Activated CD8-positive, alpha-beta memory T cell treated with anti-CD3 and anti-CD28 coated beads for 4 hours (primary cell): Measurements from ENCODE around the gene PLD1.
"Not testable (repeated sequence)": the region's sequence is repeated elsewhere in the genome, so short reads cannot be mapped to it uniquely, and the experiment has no call there.

Experiments
- DNase-seq, 2 donors: peaks; one replicate each; pipeline ENCODE4 v3.0.0-alpha.2; 2020; ENCODE audit warnings: low read depth in 2 of 2

Gene PLD1

DNA sequence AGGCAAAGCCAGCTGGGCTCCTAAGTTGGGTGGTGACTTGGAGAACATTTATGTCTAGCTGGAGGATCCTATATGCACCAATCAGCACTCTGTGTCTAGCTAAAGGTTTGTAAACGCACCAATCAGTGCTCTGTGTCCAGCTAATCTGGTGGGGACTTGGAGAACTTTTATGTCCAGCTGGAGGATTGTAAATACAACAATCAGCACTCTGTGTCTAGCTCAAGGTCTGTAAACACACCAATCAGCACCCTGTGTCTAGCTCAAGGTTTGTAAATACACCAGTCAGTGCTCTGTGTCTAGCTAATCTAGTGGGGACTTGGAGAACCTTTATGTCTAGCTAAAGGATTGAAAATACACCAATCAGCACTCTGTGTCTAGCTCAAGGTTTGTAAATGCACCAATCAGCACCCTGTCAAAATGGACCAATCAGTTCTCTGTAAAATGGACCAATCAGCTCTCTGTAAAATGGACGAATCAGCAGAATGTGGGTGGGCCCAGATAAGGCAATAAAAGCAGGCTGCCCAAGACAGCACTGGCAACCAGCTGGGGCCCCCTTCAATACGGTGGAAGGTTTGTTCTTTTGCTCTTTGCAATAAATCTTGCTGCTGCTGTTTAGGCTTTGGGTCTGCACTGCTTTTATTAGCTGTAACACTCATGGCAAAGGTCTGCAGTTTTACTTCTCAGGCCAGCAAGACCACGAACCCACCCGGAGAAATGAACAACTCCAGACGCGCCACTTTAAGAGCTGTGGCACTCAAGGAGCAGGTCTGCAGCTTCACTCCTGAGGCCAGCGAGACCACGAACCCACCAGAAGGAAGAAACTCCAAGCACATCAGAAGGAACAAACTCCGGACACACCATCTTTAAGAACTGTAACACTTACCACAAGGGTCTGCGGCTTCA is 63.7 kb downstream of the PLD1 start:
- DNase-seq: not testable (repeated sequence)

DNA sequence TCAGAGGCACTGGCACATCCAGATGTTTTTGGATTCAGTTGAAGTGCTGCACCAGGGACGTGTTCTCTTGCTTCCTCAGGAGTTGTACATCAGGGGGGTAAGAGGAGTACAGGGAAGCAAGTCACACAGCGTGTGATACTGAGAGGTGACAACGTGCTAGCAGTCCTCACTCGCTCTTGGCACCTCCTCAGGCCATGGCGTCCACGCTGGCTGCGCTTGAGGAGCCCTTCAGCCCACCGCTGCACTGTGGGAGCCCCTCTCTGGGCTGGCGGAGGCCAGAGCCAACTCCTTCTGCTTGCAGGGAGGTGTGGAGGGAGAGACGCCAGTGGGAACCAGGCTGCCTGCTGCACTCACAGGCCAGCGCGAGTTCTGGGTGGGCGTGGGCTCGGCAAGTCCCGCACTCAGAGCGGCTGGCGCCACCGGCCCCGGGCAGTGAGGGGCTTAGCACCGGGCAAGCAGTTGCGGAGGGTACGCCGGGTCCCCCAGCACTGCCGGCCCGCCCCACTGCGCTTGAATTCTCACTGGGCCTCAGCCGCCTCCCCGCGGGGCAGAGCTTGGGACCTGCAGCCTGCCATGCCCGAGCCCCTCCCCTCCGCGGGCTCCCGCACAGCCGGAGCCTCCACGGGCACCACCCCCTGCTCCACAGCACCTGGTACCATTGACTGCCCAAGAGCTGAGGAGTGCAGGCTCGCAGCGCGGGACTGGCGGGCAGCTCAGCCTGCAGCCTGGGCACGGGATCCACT is 64.5 kb downstream of the PLD1 start:
- DNase-seq: no peak

DNA sequence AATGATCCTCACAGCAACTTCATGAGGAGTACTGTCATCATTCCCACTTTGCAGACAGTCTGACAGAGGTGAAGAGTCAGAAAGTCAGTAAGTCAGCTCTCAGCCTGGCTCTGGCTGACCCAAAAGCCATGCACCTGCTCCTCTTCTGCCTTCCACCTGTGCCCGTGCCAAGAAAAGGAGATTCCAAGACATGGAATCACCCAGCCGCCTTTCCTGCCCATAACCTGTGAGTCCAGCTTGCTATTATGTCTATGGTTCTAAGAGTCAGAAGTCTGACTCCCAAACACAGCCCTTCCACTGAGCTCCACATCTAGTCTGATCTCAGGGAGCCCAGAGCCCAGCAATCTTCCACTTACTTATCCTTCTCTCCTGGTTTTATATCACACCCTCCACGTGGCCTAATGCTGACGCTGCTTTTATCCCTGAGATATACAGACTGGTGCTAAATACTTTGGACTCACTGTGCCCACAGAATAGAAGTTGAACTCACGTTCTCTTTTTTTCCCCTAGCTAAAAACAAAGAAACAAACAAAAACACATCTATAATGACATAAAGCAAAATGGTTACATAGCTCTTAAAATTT is 66.0 kb downstream of the PLD1 start:
- no peak for DNase-seq

DNA sequence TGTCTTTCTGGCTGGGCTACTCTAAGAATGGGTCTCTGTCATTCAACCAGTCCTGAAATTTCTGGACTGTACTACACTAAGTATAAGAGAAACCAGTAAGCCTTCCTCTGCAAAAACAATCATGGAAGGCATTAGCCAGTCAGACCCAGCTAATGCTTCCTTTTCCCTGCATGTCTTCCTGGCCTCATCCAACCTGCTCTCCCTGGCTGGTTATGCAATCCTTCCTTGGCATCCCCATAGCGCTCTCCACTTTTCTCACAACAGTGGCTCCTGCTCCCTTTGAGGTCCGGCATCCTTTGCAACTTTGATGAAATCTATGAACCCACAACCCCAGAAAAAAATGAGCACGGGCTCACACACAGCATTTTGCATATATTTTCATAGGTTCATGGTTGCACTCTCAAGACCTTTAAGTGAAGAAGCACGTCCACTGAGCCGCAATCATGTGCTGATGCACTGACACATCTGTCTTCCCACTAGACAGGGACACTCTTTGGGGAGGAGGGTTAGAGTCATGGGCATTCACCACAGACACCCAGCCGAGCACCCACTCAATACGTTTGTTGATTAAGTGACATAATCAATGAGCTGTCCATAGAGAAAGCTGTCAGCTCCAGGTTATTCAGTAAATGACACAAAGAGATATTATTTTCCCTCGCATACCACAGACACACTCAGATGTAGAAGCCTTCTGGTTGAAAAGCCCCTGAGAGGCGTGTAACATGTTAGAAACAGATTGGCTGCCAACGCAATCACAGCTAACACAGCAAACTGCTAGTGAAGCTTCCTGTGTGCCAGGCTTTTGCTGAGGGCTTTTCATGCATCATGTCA is 66.7 kb downstream of the PLD1 start:
- no peak for DNase-seq

DNA sequence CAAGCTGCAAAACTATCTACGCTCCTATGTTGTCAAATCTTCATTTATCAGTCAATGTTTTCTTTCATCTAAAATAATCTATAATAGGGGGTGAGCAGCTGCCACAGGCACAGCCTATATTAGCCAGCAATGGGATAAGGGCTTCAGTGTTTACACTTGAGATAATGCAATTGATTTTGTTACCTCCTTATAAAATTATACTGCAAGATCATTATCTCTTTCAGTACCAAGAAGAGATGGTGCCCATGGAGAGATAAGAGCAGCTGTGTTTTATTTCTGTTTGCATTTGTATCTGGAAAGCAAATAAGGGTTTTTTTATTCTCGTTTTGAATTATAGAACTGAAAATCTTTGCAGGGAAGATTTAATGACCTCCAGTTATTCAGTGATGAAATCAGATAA is 68.9 kb downstream of the PLD1 start:
- no peak for DNase-seq

DNA sequence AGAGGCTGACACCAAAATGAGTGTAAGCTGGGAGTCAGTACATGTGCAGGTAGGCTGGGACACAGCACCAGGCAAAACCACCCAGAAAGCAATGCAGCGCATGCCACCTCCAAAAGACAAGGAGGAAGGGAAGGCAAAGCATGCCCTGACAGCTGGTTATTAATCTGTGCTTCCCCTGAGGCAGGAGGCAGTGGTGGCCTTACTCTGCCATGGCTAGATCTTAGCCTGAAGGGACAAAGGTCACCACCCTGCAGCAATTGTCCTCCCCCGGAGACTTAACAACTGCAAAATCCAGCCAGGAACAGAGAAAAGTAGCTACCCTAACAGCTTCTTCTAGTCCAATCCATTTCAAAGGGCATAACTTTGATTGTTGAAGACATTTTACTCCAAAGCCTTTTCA is 73.7 kb downstream of the PLD1 start:
- DNase-seq: no peak

DNA sequence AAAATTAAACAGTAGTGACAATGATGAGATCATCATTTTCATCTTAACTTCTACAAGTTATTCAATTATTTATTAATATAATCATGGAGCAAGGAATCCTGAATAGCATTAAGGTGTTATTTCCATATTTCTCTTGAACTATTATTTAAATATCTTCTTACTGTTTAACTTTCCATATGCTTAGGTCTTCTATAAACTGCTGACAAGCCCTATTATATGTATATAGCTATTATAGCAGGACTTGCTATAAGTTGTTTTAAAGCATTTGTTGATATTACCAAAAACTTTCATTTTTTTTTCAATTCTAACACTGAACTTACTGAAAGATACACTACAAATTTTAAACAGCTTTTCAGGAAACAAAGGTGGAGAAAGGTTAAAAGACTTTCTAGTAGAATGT is 76.7 kb downstream of the PLD1 start:
- DNase-seq: no peak

DNA sequence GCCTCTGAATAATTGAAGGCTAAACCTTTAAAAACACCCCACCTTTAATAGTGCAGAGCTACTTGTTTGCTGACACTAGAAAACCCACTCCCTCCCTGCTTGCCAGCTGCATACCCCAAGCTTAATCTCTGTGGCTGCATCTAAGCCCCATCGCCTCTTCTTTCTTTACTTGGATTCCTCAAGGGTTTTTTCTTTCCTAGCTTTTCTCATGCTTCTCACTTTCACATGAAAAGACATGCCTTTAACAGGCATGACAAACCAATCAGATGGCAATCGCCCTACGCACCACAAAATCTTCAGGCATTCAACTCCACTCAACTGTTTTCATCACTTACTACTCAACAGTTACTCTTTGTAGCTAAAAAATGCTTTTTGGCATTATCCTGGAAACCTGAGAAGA is 77.5 kb downstream of the PLD1 start:
- no peak for DNase-seq

DNA sequence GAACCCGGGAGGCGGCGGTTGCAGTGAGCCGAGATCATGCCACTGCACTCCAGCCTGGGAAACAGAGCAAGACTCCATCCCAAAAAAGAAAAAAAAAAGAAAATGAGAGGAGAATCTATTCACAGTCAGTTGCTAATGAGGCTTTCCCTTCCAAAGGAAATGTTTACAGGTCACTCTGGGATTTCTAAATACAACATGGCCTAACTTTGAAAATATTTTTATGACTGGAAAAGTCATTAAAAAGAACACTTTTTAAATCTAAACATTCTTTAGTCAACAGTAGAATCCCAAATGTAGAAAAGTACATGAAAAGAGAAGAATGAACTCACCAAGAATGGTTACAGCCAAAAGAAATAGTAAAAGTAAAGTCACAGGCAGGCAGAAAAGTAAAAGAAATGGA is 78.6 kb downstream of the PLD1 start:
- no peak for DNase-seq

DNA sequence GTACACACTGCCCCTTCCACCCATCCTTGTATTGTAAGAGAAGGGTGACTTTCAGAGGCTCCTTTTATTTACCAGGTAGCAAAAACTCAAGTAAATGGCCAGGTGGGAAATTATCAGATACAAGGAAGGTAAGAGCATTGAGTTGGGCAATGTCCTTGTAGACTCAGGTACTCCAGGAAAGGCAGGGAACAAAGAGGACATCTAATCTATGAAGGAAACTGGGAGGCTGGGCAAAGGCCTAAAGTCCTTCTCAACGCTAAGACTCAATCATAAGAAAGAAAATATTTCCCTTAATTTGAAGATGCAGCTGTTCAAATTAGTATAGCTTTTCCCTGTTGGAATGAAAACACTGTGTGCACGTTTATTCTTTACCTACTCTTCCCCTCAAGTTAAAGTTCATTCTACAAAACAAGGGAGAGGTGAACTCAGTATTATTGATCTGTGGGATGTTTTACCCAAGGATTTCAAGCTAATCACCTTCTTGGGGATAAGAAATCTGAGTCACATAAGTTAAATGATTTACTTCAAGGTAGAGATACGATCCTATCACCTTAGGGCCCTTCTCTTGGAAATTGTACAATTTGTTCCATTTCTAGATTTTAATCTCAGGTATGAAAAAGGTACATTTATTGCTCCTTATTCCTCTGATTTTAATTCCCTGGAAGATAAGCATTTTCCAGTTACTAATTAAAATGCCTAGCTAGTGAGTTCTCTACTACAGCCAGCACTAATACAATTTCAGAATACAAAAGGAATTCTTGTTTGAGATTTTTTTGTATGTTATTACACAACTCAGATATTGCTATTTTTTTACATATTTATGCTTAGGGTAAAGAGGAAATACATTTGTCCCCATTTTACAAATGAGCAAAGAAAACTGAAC is 80.6 kb downstream of the PLD1 start:
- DNase-seq: no peak

DNA sequence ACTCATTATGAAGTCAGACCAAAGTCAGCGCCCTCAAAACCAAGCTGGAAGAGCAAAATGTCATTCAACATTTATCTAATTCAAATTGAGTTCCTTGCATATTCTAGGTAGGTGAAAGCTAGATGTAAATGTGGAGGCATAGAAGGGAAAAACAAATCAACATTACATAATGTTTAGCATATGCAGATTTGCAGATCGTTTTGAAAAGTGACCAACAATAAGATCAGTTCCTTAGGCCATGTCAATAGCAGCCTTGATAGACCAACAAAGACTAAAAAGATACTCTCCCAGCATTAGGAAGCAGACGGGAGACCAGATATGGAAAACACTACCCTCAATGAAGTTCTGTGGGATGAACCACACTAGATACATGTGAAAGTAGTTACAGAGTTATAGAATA is 83.0 kb downstream of the PLD1 start:
- DNase-seq: no peak

DNA sequence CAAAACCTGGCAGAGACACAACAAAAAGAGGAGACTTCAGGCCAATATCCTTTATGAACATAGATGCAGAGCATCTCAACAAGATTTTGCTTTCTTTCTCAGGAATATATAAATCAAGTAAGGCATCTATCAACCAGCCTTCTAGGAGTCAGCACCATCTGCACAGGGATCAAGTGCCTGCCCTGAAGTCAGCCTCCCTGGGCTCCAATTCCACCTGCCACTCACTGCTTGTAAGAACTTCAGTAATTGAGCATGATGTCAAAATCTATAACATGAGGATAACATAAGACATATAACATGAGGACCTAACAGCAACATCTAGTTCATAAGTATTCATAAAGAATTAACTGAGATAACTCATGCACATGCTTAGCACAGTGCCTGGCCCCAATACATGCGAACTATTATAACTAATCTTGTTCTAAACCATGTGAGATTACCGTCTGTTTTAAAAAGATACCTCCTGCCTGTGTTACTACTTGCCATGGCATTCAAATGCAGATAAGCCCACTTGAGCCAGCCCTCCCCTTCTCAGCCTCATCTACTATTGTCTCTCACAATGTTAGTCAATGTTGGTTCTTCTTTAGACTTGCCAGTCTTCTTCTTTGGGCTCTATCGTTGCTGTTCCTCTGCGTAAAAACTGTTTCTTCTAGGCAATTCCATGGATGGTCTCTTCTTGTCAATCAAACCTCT is 91.6 kb downstream of the PLD1 start:
- no peak for DNase-seq

DNA sequence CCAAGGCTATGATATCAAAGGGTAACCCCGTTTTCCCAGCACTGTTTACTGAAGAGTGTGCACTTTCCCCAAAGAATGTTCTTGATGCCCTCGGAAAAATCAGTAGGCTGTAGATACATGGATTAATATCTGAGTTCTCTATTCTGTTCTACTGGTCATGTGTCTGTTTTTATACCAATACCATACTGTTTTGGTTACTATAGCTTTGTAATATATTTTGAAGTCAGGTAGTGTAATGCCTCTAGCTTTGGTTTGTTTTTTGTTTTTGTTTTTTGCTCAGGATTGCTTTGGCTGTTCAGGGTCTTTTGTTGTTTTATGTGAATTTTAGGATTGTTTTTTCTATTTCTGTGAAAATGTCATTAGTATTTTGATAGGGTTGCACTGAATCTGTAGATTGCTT is 95.1 kb downstream of the PLD1 start:
- no peak for DNase-seq

DNA sequence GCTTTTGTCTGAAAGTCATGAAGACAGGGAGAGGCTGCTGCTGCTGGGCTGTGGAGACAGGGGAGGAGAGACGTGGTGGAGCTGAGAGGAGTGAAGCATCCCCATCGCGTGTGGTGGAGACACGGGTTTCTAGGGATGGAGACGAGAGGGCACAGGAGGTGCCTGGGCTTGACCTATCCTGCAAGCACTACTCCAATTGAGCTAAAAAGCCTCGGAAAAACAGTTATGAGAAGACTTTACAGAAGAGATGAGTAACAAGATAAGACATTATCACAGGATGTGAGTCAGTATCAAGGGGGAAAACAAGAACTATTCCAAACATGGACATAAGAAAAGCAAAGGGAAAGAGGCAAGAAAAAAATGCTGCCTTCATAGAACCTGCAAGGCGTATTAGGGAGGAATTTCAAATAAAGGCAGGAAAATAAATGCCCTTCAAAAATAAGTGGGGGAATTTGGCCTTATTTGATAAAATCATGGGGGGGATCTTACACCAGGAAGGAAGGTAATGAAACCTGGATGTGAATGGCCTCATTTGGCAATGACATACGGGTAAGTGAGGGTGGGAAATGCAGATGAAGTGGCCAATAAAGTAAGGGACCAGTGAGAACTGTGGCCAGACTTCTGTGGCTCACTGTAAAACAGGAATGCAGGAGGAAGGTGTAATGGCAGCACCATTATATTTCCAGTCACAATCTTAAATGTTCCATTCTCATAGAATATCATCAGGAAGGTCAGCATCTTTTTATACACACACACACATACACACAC is 97.9 kb downstream of the PLD1 start:
- no peak for DNase-seq

DNA sequence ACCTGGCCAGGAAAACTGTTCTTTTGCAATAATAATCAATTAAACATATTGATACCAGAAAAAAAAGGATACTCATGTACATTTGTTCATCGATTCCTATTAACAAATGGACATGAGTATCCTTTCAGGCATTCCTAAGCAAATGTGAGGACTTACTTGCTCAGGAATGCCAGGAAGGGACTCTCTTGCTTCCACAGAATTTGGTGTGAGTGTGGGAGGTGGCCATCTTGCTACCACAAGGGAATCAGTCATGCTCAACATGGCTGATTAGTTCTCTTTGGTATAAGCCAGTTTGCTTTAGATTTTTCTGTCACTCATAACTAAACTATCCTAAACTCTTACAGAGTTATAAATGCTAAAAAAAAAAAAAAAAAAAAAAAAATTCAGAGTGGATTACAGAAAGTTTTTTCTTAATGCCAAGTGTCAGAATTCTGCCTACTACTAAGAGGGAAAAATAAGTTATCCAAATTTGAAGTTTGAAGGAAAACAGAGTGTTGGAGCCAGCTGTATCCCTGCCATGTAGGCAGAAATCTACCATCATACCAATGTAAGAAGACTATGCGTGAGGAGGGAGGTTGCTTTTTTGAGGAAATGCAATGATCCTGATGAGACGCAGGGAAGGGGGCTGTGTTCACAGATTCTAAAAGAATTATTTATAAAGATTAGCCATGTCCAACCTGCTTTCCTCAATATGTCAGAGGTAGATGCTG is 98.7 kb downstream of the PLD1 start:
- DNase-seq: no peak

DNA sequence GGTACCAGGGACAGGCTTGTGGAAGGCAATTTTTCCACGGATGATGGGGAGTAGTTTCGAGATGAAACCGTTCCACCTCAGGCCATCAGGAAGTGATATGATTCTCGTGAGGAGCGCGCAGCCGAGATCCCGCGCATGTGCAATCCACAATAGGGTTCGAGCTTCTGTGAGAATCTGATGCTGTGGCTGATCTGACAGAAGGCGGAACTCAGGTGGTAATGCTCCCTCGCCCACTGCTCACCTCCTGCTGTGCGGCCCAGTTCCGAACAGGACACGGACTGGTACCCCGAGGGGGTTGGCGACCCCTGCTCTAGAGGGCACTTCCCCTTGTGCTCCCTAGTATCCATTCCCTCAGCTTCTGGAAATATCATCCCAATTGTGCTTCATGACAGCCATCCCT is 99.9 kb downstream of the PLD1 start:
- DNase-seq: no peak

DNA sequence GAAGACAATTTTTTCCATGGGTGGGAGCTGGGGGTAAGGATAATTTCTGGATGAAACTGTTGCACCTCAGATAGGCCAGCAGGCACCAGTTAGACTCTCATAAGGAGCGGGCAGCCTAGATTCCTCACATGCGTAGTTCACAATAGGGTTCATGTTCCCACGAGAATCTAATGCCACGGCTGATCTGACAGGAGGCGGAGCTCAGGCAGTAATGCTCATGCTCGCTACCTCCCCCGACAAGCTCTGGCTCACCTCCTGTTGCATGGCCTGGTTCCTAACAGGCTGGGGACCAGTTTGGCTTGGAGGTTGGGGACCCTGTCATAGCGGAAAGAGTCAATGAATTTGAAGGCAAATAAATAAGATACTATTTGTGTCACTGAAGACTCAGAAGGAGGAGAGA is 105.5 kb downstream of the PLD1 start:
- DNase-seq: no peak

DNA sequence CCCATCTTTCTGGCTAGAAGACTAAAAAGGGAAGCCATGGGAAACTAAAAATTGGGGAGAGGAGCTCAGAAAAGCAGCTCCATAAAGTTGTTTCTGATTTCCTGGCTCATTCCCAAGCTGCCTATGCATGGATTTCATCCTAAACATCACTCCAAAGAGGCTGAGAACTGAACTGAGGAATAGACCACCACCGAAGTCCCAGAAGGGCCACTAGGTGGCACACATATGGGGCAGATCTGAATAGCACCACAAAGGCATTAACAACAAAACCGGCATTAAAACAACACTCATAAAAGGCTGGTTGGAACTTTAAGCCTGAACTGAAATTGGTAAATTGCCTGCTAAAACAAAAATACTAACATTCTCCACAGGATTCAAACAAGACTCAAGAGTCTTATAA is 106.3 kb downstream of the PLD1 start:
- no peak for DNase-seq

DNA sequence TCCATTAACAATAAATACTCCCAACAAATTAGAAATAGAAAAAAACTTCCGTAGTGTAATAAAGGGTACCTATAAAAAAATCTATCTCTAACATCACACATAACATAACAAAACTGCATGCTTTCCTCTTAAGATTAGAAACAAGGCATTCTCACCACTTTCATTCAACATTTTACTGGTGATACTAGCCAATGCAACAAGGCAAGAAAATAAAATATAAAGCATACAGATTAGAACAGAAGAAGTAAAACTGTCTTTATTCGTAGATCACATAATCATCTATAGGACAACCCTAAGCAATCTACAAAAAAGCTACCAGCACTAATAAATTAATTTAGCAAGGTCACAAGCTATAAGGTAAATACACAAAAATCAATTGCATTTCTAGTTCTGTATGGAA is 107.1 kb downstream of the PLD1 start:
- DNase-seq: no peak
